Activated T-helper 17 cell treated with anti-CD3 and anti-CD28 coated beads, Interleukin-2, amount 50 U/mL, for 72 hours (primary cell): ENCODE data around the gene LTA. TPM values are rescaled to one million over a fixed set of nuclear protein-coding genes. Genes with fewer than 3 reads are reported as not detected.
A peak's percentile ranks its signal among the peaks of the same experiment; 100 is the strongest.

Experiments
- ATAC-seq: fragments of 150-1000 bp; cut with Tn5 transposase; replicated peaks from 2 replicates; pipeline ENCODE4 v1.10.0; 2021; ENCODE audit warnings: mild to moderate bottlenecking, moderate library complexity
- H3K27ac Mint-ChIP-seq: one replicate; pipeline ENCODE4 v1.8.0; 2022; ENCODE audit warnings: mixed read lengths
- H3K27me3 Mint-ChIP-seq: one replicate; pipeline ENCODE4 v1.8.0; 2022; ENCODE audit warnings: mixed read lengths
- H3K36me3 Mint-ChIP-seq: one replicate; pipeline ENCODE4 v1.8.0; 2022; ENCODE audit warnings: low read depth, mild to moderate bottlenecking, mixed read lengths
- H3K4me1 Mint-ChIP-seq: one replicate; pipeline ENCODE4 v1.8.0; 2022; ENCODE audit warnings: mixed read lengths
- H3K4me3 Mint-ChIP-seq: one replicate; pipeline ENCODE4 v1.8.0; 2022; ENCODE audit warnings: mild to moderate bottlenecking, mixed read lengths
- H3K9me3 Mint-ChIP-seq: one replicate; pipeline ENCODE4 v1.8.0; 2022; ENCODE audit warnings: mixed read lengths
- total RNA-seq, 2 donors: library from RNA; stranded (reverse); gene quantifications; one replicate each; pipeline ENCODE4 v1.2.3, GENCODE V29; 2022

The LTA gene
- total RNA-seq, 2 donors from 2014 or later: 163 to 567 TPM

GRCh38 chr6:31573239-31574105 is 1.4 kb downstream of the LTA start:
- Mint-ChIP-seq H3K9me3 (peaks cover 5% of the 10 kb centered on the region), H3K27me3 (no peaks in the 10 kb centered on the region), H3K4me1 (peaks cover 45% of the 10 kb centered on the region), H3K4me3 (peak overlapping the region; percentile 100), H3K27ac (peak overlapping the region; percentile 97), H3K36me3 (peaks cover 69% of the 10 kb centered on the region)
- ATAC-seq: no peak

- H3K27me3 Mint-ChIP-seq: no peaks in the 10 kb centered on the region
- H3K27ac Mint-ChIP-seq: peak overlapping the region; percentile 97
- H3K4me3 Mint-ChIP-seq: peak overlapping the region; percentile 100
- peaks cover 5% of the 10 kb centered on the region for H3K9me3 Mint-ChIP-seq
- peaks cover 45% of the 10 kb centered on the region for H3K4me1 Mint-ChIP-seq
- peak; percentile 8 for ATAC-seq
- peaks cover 78% of the 10 kb centered on the region for H3K36me3 Mint-ChIP-seq
These were observed 2.3 kb downstream of the LTA start for GRCh38 chr6:31574106-31575061.

GRCh38 chr6:31575335-31575901 is 3.3 kb downstream of the LTA start, which contains the start of gene TNF:
Gene TNF, plus strand, starts transcription at chr6:31575565. Its CDS starts 177 bp downstream, at chr6:31575742.
- Mint-ChIP-seq H3K27me3 (no peaks in the 10 kb centered on the region), H3K9me3 (peaks cover 5% of the 10 kb centered on the region), H3K4me3 (peak within 1 kb of the TSS; percentile 100), H3K27ac (peak within 1 kb of the TSS; percentile 97), H3K36me3 (peaks cover 88% of the 10 kb centered on the region), H3K4me1 (peaks cover 42% of the 10 kb centered on the region)
- peak; percentile 29 for ATAC-seq

GRCh38 chr6:31575952-31576685 is 4.0 kb downstream of the LTA start:
- peak overlapping the region; percentile 100 for H3K4me3 Mint-ChIP-seq
- no peaks in the 10 kb centered on the region for H3K27me3 Mint-ChIP-seq
- ATAC-seq: no peak
- peaks cover 5% of the 10 kb centered on the region for H3K9me3 Mint-ChIP-seq
- peaks cover 37% of the 10 kb centered on the region for H3K4me1 Mint-ChIP-seq
- H3K27ac Mint-ChIP-seq: peak overlapping the region; percentile 97
- H3K36me3 Mint-ChIP-seq: peaks cover 95% of the 10 kb centered on the region

GRCh38 chr6:31576897-31577578 is 4.9 kb downstream of the LTA start:
- ATAC-seq: peak; percentile 12
- no peaks in the 10 kb centered on the region for H3K27me3 Mint-ChIP-seq
- peaks cover 31% of the 10 kb centered on the region for H3K4me1 Mint-ChIP-seq
- H3K4me3 Mint-ChIP-seq: peak overlapping the region; percentile 100
- H3K27ac Mint-ChIP-seq: peak overlapping the region; percentile 97
- H3K36me3 Mint-ChIP-seq: peaks cover 100% of the 10 kb centered on the region
- H3K9me3 Mint-ChIP-seq: peaks cover 5% of the 10 kb centered on the region

- H3K27ac Mint-ChIP-seq: peak overlapping the region; percentile 97
- no peak for ATAC-seq
- H3K4me1 Mint-ChIP-seq: peaks cover 25% of the 10 kb centered on the region
- H3K9me3 Mint-ChIP-seq: peaks cover 5% of the 10 kb centered on the region
- peaks cover 98% of the 10 kb centered on the region for H3K36me3 Mint-ChIP-seq
- H3K27me3 Mint-ChIP-seq: no peaks in the 10 kb centered on the region
- H3K4me3 Mint-ChIP-seq: peak overlapping the region; percentile 100
These were observed 5.5 kb downstream of the LTA start for GRCh38 chr6:31577579-31577966.

GRCh38 chr6:31578184-31579118 is 6.4 kb downstream of the LTA start:
- Mint-ChIP-seq H3K27ac (peak overlapping the region; percentile 99), H3K9me3 (peaks cover 5% of the 10 kb centered on the region), H3K4me3 (peak overlapping the region; percentile 100), H3K36me3 (peaks cover 96% of the 10 kb centered on the region), H3K27me3 (no peaks in the 10 kb centered on the region), H3K4me1 (peaks cover 25% of the 10 kb centered on the region)
- no peak for ATAC-seq

GRCh38 chr6:31579119-31579505 is 7.0 kb downstream of the LTA start:
- no peak for ATAC-seq
- Mint-ChIP-seq H3K4me1 (peaks cover 22% of the 10 kb centered on the region), H3K4me3 (peak overlapping the region; percentile 100), H3K27me3 (no peaks in the 10 kb centered on the region), H3K27ac (peak overlapping the region; percentile 99), H3K36me3 (peaks cover 89% of the 10 kb centered on the region), H3K9me3 (peaks cover 5% of the 10 kb centered on the region)

- ATAC-seq: peak; percentile 49
- Mint-ChIP-seq H3K27me3 (no peaks in the 10 kb centered on the region), H3K4me3 (peak overlapping the region; percentile 100), H3K27ac (peak overlapping the region; percentile 99), H3K36me3 (peaks cover 83% of the 10 kb centered on the region), H3K4me1 (peaks cover 22% of the 10 kb centered on the region), H3K9me3 (peaks cover 5% of the 10 kb centered on the region)
These were observed 7.7 kb downstream of the LTA start for GRCh38 chr6:31579546-31580437.

GRCh38 chr6:31580438-31580740 is 8.3 kb downstream of the LTA start:
- H3K9me3 Mint-ChIP-seq: peaks cover 5% of the 10 kb centered on the region
- ATAC-seq: no peak
- H3K36me3 Mint-ChIP-seq: peaks cover 77% of the 10 kb centered on the region

GRCh38 chr6:31580807-31581433 is 8.8 kb downstream of the LTA start:
- H3K36me3 Mint-ChIP-seq: peaks cover 71% of the 10 kb centered on the region
- H3K27ac Mint-ChIP-seq: peak overlapping the region; percentile 99
- peak; percentile 65 for ATAC-seq

More at GRCh38 chr6:31580438-31580740, 8.3 kb downstream of the LTA start:
- Mint-ChIP-seq H3K27me3 (no peaks in the 10 kb centered on the region), H3K27ac (peak overlapping the region; percentile 99), H3K4me3 (peak overlapping the region; percentile 100), H3K4me1 (peaks cover 22% of the 10 kb centered on the region)

More at GRCh38 chr6:31580807-31581433, 8.8 kb downstream of the LTA start:
- Mint-ChIP-seq H3K4me3 (peak overlapping the region; percentile 100), H3K27me3 (no peaks in the 10 kb centered on the region), H3K9me3 (peaks cover 4% of the 10 kb centered on the region), H3K4me1 (peaks cover 27% of the 10 kb centered on the region)
